Measurements from ENCODE around the gene GTPBP10.
A peak's percentile ranks its signal among the peaks of the same experiment; 100 is the strongest.

GTPBP10 gene

DNA sequence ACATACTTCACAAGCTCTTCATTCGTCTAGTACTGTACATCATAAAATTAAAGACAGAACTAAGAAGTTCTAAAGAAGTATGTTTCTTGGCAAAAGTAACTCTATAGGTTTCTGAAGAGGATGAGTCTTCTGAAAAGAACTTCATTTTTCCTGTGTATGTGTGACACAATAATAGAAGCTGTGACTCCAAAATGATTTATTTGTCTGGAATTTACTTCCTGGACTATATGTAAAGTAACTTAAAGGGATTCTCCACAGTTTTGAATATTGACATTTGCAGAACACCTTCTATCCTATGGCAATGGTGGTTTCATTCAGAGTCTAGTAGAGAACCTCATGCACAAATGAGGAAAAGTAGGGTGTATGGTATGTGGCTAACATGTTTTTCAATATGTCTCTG, 36.9 kb downstream of the GTPBP10 start:
- DNase-seq = no peak

- no peak for DNase-seq
Observed at GRCh38 chr7:90383861-90384260, 37.3 kb downstream of the GTPBP10 start.

DNA sequence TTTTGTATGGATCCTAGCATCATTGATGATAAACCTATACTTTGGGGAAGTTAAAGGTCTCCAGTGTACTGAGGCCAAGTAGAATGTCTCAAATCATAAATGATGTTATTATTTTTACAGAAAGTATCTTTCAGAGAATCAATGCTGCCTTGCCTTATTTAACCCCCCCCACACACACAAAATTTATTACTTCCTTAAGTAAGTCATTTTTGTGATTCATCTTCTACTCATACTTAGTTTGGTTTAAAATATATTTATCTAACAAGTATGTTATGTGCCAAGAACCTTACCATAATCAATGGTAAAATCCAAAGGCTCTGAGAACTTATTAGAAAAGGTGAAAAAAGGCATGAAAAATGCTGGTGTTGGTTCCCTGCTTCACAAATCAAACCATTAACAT, 37.9 kb downstream of the GTPBP10 start:
- DNase-seq = no peak

DNA sequence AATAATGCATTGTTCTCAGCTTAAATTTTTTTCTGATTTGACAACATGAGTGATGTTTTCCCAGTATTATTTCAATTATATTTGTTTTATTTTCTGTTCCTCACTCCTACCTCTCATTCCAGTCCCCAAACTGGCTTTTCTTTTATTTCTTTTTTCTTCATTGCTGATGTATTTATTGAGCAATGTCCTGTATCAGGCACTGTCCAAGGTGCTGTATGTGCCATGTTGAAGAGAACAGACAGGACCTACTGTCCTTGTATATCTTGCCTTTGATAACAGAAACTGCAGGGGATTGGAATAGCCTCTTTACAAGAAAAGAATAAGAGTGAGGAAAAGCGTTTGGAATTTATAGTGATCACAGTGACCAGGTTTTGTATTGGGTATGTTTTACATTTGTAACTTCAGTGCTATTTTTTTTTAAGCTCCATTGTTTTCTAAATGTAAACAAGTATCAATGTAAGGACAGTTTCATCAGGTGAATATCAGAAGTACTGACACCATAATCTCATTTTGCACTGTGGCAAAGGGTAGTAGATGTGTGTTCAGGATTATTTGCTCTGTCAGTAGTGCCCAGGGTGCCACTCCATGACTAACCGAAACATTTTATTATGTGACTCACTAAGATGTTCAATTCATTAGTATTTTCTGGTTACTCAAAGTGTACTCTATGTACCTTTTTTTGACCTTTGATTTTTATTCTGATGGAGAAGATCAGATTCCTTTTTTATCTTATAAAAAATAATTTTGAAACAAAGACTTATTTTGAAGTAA, 41.1 kb downstream of the GTPBP10 start:
- no peak for DNase-seq

DNA sequence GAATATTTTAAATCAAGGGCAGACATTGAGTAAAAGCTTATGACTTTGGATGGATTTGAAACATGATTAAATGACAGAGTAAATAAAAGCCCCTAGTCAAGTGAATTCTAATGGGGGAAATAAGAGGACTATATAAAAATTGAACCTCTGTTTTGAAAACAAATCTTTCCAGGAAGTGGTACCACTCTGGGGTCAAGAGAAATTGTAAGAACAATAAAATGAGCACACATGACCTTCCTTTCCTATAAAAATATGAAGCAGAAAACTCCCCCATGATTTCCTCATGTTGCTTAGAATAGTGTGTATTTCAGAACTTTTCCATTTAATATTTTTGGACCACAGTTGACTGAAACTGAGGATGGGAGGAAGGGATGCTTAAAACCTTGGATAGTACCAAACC, 44.4 kb downstream of the GTPBP10 start:
- no peak for DNase-seq

- DNase-seq = no peak
Observed at GRCh38 chr7:90391488-90391887, 45.0 kb downstream of the GTPBP10 start.

DNA sequence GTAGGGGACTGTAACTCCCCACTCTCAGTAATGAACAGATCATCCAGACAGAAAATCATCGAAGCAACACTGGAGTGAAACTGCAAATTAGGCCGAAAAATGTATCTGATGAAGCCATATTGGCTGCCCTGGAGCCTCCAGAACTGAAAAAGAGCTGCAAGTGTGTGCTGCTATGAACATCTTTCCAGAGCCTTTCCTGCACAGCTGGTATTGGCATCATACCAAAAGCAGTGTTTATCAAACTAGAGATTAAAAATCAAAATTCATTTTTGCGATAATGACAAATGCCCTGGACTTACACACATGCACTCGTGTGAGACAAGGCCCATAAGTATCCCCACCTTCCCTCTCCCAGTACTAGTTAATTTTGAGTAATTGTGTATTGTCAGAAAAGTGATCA, 49.9 kb downstream of the GTPBP10 start:
- DNase-seq = no peak

DNA sequence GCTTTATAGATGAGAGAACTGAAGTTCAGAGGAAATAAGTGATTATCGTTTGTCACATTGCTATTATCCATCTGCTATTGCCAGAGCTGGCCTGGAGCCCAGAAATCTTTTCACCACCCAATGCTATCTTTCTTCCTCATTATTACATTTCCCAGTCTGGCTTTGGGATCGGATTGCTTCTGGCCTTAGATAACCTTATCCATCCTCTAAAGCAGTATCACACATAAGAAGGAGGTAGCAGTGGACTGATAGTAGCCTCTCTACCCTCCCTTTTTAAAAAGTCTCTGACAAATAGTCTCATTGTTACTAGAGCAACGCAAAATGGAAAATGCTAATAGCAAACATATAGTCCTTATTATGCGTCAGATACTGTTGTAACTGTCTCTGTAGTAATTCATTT, 55.5 kb downstream of the GTPBP10 start:
- peak; percentile 84 for DNase-seq

DNA sequence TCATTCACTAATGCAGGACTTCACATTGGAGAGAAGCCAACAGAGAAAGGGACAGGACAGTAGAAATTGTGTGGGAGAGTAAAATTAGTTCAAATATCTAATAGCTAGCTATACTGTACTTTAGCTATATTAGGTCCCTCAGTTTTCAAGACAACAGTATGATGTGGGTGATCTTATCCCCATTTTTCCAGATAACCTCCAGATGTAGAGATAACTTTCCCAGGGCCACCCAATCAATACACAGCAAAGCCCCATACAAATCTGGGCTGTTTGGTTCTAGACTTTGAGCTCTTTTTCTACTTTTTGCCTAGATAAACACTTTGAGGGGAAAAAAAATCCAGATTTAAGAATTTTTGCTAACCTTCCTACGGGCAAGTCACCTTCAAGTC, 56.3 kb downstream of the GTPBP10 start:
- no peak for DNase-seq

DNA sequence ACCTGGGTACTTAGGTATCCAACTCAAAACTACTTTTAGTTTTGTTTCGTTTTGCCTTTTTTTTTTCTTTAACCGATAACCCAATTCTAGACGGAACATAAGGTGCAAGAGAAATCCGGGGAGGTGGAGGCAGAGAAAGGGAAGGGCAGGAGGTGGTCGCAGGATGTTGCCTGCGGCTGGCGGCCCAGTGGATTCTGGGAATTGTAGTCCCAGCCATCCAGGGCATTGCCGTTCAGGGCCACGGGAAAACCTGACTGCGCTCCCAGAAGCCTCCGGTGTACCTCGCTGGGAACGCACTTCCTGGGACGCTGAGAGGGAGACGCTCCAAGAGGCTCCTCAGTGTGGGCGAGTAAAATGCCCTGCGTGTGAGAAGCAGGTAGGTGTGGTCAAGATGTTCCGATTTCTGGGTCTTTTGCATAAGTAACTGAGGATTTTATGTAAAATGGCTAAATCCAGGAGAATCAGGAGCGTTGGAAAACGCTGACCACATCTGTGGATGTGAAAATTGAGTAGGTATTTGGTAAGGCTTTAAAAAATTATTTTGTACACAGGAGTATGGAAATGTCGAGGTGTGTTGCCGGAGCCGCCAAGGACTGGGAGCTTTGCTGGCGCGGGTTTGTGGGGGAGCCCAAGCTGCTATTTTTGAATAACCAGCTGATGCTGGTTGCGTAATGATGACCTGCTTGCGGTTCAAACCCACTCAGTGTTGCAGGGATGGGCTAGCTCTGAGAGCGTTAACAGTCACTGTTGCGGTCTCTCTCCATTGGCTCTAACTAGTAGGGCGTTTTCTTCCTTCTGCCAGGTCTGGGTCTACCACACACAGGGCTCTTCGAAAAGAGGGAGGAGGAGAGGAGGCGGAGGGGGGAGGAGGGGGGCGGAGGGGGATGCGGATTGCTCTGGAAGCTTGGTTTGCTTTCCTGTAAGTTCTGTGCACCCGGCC, 56.9 kb downstream of the GTPBP10 start, which contains the start of gene CLDN12:
TSS of gene CLDN12 (plus strand) at position 288 of the 940 bp plus-strand sequence. CDS start 9,216 bp downstream, outside the sequence.
- peak; percentile 89 for DNase-seq

DNA sequence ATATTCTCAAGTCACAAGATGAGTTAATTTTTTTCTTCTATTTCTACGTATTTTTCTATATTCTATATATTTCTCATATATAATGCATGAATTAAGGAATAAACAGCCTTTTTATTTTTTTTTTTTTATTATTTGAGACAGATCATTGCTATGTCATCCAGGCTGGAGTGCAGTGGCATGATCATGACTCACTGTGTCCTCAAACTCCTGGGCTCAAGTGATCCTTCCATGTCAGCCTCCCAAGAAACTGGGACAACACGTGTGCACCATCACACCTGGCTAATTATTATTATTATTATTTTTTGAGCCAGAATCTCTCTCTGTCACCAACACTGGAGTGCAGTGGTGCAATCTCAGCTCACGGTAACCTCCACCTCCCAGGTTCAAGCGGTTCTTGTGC, 58.3 kb downstream of the GTPBP10 start:
- no peak for DNase-seq

- DNase-seq = no peak
Observed at GRCh38 chr7:90407484-90407821, 60.9 kb downstream of the GTPBP10 start.

DNA sequence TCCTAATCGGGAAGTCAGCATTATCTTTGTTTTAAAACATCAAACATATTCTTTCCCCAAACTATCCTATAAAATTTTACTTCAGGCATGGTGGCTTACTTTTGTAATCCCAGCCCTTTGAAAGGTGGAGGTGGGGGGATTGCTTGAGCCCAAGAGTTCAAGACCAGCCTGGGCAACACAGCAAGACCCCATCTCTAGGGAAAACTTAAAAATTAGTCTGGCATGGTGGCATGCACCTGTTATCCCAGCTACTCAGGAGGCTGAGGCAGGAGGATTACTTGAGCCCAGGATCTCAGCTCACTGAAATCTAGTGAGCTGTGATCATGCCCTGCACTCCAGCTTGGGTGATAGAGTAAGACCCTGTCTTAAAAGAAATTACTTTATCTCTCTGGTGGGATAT, 61.6 kb downstream of the GTPBP10 start:
- DNase-seq = no peak

DNA sequence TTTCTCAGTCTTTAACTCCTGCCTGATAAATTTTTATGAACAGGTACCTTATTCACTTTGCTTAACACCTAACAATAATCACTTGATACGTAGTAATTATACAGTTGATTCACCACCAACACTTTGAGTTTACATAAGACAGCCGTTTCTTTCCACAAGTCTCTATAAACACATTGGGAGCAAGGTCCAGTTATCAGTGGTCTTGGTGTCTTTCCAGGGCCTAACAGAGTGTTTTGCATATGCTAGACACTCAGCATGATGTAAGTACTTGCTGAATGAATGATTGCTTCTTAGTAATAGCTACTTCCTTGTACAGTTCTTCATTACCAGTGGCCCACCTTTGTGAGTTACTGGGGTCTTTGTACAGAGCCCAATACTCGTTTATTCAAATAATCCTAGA, 63.2 kb downstream of the GTPBP10 start:
- no peak for DNase-seq

GRCh38 chr7:90411510-90411909, 65.0 kb downstream of the GTPBP10 start:
- no peak for DNase-seq

DNA sequence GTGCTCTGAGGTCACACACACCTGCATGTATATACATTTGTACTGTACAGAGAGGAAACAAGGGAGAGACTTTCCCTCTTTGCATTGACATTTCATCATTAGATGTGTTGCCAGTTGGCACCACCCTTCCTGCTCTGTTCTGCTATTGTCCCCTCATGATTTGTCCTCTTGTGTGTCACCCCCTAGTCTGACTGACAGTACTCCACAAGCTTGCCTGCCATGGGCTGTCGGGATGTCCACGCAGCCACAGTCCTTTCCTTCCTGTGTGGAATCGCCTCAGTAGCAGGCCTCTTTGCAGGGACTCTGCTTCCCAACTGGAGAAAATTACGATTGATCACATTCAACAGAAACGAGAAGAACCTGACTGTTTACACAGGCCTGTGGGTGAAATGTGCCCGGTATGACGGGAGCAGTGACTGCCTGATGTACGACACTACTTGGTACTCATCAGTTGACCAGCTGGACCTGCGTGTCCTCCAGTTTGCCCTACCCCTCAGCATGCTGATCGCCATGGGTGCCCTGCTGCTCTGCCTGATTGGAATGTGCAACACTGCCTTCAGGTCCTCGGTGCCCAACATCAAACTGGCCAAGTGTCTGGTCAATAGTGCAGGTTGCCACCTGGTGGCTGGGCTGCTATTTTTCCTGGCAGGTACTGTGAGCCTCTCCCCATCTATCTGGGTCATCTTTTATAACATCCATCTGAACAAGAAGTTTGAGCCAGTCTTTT, 66.1 kb downstream of the GTPBP10 start:
- DNase-seq = peak; percentile 32

DNA sequence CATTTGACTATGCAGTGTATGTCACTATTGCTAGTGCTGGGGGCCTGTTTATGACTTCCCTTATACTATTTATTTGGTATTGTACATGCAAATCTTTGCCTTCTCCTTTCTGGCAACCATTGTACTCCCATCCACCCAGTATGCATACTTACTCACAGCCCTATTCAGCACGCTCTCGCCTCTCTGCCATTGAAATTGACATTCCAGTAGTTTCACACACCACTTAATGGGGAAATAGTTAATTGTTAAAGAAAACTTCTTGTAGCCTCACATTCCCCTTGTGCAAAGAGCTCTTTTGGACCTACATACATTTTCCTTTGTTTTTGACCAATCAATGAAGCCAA, 66.6 kb downstream of the GTPBP10 start:
- DNase-seq = no peak

- no peak for DNase-seq
Observed at GRCh38 chr7:90421651-90422050, 75.1 kb downstream of the GTPBP10 start.

GRCh38 chr7:90424720-90425119, 78.2 kb downstream of the GTPBP10 start:
- no peak for DNase-seq

DNA sequence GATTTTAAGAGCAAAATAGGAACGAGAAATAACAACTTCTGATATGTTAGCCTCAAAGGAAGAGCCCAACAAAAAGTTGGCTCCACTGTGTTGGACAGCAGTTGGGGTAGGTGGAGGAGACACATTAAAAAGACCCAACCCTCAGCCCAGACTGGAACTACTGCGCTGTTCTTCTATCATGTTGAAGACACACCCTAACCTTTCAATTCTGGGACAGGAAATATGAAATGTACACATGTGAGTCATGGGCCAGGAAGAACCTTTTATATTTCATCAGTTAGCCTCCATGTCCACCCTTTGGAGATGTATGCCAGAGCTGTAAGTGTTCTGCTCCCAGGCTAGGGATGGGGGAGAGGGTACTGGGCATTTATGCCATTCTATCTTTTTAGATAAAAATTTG, 78.9 kb downstream of the GTPBP10 start:
- DNase-seq = no peak

- no peak for DNase-seq
Observed at GRCh38 chr7:90430614-90431460, 84.3 kb downstream of the GTPBP10 start.

GRCh38 chr7:90432752-90433151, 86.2 kb downstream of the GTPBP10 start:
- no peak for DNase-seq

DNA sequence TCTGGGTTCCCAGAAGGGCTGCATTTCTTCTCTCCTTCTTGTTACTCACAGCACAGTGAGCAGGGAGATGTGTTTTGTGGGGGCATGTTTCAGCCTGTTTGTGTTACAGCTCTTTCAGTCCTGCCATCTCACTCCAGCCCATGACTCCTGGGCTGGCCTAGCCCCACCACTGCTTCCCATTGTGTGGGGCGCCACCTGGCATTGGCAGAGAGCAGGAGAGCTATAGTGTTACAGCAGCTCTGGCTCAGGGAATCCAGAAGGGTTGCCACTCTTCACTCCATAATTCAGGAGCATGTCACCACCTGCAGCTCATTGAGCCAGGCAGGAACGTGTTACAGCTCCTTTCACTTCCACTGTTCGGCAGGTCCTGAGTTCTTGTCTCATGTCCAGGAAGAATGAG, 86.7 kb downstream of the GTPBP10 start:
- DNase-seq = no peak

Measured in hematopoietic multipotent progenitor cell treated with erythropoietin and hydrocortisone succinate and interleukin-3 and kit ligand, for 8 days (in vitro differentiated cells).